Left lung (tissue), 10 donors: Measurements from ENCODE around the gene GCK. TPM values are rescaled to one million over a fixed set of nuclear protein-coding genes. Genes with fewer than 3 reads are reported as not detected.

Source experiments
- ATAC-seq: fragments of 200-7000 bp; cut with Tn5 transposase; one replicate; pipeline ENCODE4 v1.9.1; 2020; ENCODE audit warnings: moderate library complexity
- DNase-seq, 4 donors: peaks; one replicate each; pipeline ENCODE4 v3.0.0-alpha.2; 2013 to 2020
- H3K27ac ChIP-seq, 2 donors: fragments of 200-600 bp; sonication (generic) in 1 of 2; one replicate each; pipeline versions ENCODE4 v1.5.0 to v1.8.0; 2020 to 2021
- H3K27me3 ChIP-seq, 2 donors: fragments of 200-600 bp; sonication (generic) in 1 of 2; one replicate each; pipeline versions ENCODE4 v1.5.0 to v1.8.0; 2020 to 2021
- H3K36me3 ChIP-seq, 2 donors: fragments of 200-600 bp; sonication (generic) in 1 of 2; one replicate each; pipeline versions ENCODE4 v1.5.0 to v1.8.0; 2020 to 2021
- H3K4me1 ChIP-seq, 2 donors: fragments of 200-600 bp; one replicate each; pipeline ENCODE4 v1.8.0; 2021
- H3K4me3 ChIP-seq, 2 donors: fragments of 200-600 bp; sonication (generic) in 1 of 2; one replicate each; pipeline versions ENCODE4 v1.5.0 to v1.8.0; 2020 to 2021; ENCODE audit warnings: mild to moderate bottlenecking in 1 of 2
- H3K9me3 ChIP-seq, 2 donors: fragments of 200-600 bp; sonication (generic) in 1 of 2; one replicate each; pipeline versions ENCODE4 v1.5.0 to v1.8.0; 2020 to 2021
- intact Hi-C, 2 donors: fragments of 100-400 bp; cut with DNase I; formaldehyde crosslinking; loops; one replicate each; pipeline versions ENCODE4 v1.11.2 to v1.14.2; 2022
- polyA plus RNA-seq, 6 donors: library from polyadenylated mRNA; unstranded; fragments of 120-200 nt; gene quantifications; one replicate each; pipeline ENCODE4 v1.2.1, GENCODE V29; 2013; ENCODE audit not compliant: insufficient read length in 6 of 6
- total RNA-seq, 2 donors: library from RNA; stranded (reverse); fragmentation: NEBNext Ultra II Directional; extraction: Animal tissue kit (Norgen Biotek cat#: 25700); gene quantifications; one replicate each; pipeline ENCODE4 v1.2.1, GENCODE V29; 2021
- TF ChIP-seq, protein P1 (sequence below), 2 donors: fragments of 200-600 bp; sonication (generic) in 1 of 2; IDR thresholded peaks; one replicate each; pipeline versions ENCODE4 v1.5.0 to v1.8.0; 2021; ENCODE audit warnings: antibody characterized with exemption in 2 of 2
- donor health status: DM: no; HTN: yes; CAD: no.
- donor health status: DM: no; HTN: no; CAD: no.

Gene GCK
- total and polyA plus RNA-seq, 8 donors = 0.34 to 4.1 (median 2.5) TPM

DNA sequence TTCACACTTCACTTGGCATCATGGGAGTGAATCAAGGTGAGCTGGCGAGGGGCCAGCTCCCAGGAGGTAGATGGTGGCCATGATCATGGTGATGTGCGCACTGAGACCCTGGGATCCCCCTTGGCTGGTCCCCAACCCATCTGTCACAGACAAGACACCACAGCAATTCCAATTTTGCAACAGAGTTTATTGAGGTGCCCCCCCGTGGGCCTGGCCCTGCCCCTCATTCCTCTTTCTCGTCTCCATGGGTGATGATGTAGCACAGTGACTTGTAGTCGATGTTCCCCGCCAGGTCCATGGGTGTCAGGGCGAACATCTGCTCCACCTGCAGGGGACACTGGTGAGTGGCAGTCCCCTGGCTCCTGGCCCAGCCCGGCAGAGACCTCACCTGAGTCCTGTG is 50.5 kb downstream of the GCK start:
- Histone ChIP-seq H3K27me3 (peaks cover 0 to 12% of the 10 kb centered on the region in 2 donors), H3K4me1 (no peaks in the 10 kb centered on the region), H3K36me3 (no peaks in the 10 kb centered on the region), H3K27ac (no peak overlapping the region), H3K9me3 (no peaks in the 10 kb centered on the region), H3K4me3 (no peak overlapping the region)
- intact Hi-C loops = no loop called here
- TF ChIP-seq, protein P1, sequence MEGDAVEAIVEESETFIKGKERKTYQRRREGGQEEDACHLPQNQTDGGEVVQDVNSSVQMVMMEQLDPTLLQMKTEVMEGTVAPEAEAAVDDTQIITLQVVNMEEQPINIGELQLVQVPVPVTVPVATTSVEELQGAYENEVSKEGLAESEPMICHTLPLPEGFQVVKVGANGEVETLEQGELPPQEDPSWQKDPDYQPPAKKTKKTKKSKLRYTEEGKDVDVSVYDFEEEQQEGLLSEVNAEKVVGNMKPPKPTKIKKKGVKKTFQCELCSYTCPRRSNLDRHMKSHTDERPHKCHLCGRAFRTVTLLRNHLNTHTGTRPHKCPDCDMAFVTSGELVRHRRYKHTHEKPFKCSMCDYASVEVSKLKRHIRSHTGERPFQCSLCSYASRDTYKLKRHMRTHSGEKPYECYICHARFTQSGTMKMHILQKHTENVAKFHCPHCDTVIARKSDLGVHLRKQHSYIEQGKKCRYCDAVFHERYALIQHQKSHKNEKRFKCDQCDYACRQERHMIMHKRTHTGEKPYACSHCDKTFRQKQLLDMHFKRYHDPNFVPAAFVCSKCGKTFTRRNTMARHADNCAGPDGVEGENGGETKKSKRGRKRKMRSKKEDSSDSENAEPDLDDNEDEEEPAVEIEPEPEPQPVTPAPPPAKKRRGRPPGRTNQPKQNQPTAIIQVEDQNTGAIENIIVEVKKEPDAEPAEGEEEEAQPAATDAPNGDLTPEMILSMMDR (IDR thresholded peaks at IDR 0.05) = no peak
- DNase-seq (no peak), ATAC-seq (no peak)

DNA sequence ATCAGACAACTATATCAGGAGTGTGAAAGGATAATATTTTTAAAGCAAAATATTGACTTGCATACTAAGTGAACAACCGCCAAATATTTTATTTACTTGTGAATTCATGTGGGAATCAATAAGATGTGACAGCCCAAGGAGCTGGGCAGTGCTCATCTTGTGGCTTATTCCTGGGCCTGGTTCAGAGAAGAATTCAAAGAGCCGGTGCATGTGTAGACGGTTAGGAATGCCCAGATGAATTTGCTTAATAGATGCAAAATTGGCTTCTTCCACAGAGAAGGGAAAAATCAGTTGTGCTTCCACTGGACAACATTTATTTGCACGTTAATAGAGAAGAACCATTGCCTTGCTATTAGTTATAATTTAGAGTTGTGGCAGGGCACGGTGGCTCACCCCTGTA is 52.5 kb downstream of the GCK start:
- H3K27me3 ChIP-seq = no peaks in the 10 kb centered on the region
- intact Hi-C loops = no loop called here
- no peaks in the 10 kb centered on the region for H3K4me1 ChIP-seq
- no peak overlapping the region for H3K4me3 ChIP-seq
- no peak for ATAC-seq
- no peak for DNase-seq
- H3K27ac ChIP-seq = no peak overlapping the region
- H3K36me3 ChIP-seq = no peaks in the 10 kb centered on the region
- H3K9me3 ChIP-seq = no peaks in the 10 kb centered on the region
- TF ChIP-seq, protein P1 (IDR thresholded peaks at IDR 0.05) = no peak

DNA sequence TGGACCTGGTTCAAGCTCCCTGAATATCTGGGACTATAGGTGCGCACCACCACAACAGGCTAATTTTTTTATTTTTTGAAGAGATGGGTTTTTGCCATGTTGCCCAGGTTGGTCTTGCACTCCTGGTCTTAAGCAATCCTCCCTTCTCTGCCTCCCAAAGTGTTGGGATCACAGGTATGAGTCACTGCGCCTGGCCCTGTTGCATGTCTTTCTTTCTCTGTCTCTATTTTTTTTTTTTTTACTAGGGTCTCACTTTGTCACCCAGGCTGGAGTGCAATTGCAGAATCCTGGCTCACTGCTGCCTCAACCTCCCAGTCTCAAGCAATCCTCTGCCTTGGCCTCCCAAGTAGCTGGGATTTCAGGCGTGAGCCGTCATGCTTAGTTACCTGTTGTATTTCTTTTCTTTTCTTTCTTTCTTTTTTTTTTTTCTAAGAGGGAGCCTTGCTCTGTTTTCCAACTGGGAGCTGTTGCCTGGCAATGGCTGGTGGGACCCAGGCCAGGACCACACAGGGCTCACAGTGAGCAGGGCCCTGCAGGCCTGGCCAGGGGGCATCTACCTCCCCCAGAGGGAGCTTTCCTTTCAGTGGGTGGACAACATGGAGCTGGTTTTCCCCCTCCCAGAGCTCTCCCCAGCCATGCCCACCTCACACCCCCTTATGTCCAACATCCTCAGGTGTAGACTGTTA is 54.2 kb downstream of the GCK start:
- H3K36me3 ChIP-seq = no peaks in the 10 kb centered on the region
- H3K4me1 ChIP-seq = no peaks in the 10 kb centered on the region
- no peak overlapping the region for H3K27ac ChIP-seq
- ATAC-seq (no peak), DNase-seq (peak in 2 of 4 donors; percentile 22 to 39)
- TF ChIP-seq, protein P1 (IDR thresholded peaks at IDR 0.05) = no peak
- no peak overlapping the region for H3K4me3 ChIP-seq
- intact Hi-C loops = no loop called here
- no peaks in the 10 kb centered on the region for H3K27me3 ChIP-seq
- H3K9me3 ChIP-seq = no peaks in the 10 kb centered on the region

DNA sequence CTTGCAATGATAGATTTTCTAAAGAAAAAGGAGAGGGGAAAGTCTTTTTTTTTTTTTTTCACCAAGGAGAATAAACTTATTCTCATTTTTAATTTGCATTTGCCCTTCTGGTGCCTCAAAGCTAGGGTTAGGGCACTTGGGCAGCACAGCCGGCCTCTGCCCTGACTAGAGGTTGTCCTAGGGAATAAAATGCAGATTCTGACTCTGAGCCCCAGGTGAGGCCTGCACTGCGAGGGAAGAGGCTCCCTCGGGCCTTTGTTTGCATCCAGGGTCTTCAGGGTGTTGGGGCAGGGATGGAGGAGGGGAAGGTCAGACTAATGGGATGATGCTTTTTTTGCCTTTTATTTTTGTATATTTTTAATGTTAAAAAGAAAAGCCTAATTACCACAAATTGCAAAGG is 55.9 kb downstream of the GCK start:
- DNase-seq = peak in 1 of 4 donors; percentile 17
- H3K36me3 ChIP-seq = no peaks in the 10 kb centered on the region
- no peaks in the 10 kb centered on the region for H3K9me3 ChIP-seq
- TF ChIP-seq, protein P1 (IDR thresholded peaks at IDR 0.05) = no peak
- intact Hi-C loops = no loop called here
- no peaks in the 10 kb centered on the region for H3K27me3 ChIP-seq
- no peak overlapping the region for H3K4me3 ChIP-seq
- no peak for ATAC-seq
- H3K27ac ChIP-seq = no peak overlapping the region
- H3K4me1 ChIP-seq = no peaks in the 10 kb centered on the region

DNA sequence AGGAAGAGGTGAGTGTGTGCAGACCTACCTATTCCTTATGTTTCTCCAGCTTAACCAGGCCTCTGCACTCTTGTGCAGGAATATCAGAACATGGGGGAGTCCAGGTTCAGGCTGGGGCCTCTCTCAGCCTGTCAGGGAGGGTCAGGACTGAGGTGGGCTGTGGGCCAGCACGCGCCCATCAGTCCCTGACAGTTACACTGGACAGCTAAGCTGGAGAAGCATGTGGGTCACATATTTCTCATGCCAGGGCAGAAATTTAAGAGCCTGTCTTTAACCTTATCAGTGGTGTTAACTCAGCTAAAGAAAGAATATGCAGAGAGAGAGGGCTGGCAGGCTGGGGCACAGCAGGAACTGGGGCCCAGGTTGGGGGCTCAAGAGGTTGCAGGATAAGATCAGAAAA is 57.2 kb downstream of the GCK start:
- Histone ChIP-seq H3K4me1 (no peaks in the 10 kb centered on the region), H3K27ac (no peak overlapping the region), H3K9me3 (no peaks in the 10 kb centered on the region), H3K27me3 (no peaks in the 10 kb centered on the region), H3K36me3 (no peaks in the 10 kb centered on the region), H3K4me3 (no peak overlapping the region)
- TF ChIP-seq, protein P1 (IDR thresholded peaks at IDR 0.05) = no peak
- intact Hi-C loops = no loop called here
- ATAC-seq = no peak
- peak in 1 of 4 donors; percentile 26 for DNase-seq
